GM18519 (cell line): ENCODE data around the gene TMEM131.
"Not testable (repeated sequence)": the region's sequence is repeated elsewhere in the genome, so short reads cannot be mapped to it uniquely, and the experiment has no call there.

Experiments used
- ATAC-seq: cut with Tn5 transposase; IDR thresholded peaks from one replicate; pipeline ENCODE4 v1.9.1; 2021; ENCODE audit warnings: mild to moderate bottlenecking, moderate library complexity; ENCODE audit not compliant: unreplicated experiment, low FRiP score

The TMEM131 gene, protein sequence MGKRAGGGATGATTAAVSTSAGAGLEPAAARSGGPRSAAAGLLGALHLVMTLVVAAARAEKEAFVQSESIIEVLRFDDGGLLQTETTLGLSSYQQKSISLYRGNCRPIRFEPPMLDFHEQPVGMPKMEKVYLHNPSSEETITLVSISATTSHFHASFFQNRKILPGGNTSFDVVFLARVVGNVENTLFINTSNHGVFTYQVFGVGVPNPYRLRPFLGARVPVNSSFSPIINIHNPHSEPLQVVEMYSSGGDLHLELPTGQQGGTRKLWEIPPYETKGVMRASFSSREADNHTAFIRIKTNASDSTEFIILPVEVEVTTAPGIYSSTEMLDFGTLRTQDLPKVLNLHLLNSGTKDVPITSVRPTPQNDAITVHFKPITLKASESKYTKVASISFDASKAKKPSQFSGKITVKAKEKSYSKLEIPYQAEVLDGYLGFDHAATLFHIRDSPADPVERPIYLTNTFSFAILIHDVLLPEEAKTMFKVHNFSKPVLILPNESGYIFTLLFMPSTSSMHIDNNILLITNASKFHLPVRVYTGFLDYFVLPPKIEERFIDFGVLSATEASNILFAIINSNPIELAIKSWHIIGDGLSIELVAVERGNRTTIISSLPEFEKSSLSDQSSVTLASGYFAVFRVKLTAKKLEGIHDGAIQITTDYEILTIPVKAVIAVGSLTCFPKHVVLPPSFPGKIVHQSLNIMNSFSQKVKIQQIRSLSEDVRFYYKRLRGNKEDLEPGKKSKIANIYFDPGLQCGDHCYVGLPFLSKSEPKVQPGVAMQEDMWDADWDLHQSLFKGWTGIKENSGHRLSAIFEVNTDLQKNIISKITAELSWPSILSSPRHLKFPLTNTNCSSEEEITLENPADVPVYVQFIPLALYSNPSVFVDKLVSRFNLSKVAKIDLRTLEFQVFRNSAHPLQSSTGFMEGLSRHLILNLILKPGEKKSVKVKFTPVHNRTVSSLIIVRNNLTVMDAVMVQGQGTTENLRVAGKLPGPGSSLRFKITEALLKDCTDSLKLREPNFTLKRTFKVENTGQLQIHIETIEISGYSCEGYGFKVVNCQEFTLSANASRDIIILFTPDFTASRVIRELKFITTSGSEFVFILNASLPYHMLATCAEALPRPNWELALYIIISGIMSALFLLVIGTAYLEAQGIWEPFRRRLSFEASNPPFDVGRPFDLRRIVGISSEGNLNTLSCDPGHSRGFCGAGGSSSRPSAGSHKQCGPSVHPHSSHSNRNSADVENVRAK (N-terminal part only)

DNA sequence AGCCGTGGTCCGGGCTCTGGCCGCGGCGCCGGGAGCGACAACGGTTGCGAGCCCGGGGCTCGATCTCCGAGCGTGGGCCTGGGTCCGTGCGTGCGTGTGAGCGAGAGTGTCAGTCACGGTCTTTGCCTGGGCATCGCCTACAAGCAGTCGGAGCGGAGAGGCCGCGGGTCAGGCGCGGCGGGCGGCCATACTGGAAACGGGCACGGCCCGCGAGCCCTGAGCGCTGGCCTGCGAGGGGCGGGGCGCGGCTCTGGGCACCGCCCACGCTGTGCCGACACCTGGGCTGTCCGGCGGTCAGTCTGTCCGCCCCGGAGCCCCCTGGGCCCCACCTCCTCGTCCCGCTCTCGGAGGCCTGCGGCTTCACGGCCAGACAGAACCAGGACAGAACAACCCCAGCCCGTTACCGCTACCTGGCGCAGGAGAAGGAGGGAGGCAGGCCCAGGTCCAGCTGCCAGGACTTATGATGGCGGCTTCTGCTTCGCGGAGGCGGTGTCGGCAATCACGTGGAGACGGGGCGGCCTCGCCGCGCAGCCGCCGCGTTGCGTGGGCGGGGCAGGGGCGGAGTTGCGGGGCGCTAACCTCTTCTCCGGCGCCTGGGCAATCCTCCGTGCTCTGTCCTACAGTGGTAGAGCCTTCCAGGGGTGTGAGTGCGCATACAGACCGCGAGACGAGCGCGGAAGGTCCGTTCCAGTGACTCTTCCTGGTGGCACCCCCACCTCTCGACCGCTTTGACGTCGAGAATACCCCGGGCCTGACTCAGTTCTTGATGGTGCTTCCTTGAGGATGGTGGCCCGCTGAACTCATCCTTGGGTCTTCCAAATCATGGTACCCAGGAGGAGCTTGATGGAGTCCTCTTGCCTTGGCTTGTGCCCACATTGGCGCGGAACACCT is at the start of gene TMEM131:
Gene TMEM131 (minus strand): TSS at position 215 of the 891 bp plus-strand sequence. CDS start 286 bp downstream, outside the sequence.
- ATAC-seq = peak; percentile 41

DNA sequence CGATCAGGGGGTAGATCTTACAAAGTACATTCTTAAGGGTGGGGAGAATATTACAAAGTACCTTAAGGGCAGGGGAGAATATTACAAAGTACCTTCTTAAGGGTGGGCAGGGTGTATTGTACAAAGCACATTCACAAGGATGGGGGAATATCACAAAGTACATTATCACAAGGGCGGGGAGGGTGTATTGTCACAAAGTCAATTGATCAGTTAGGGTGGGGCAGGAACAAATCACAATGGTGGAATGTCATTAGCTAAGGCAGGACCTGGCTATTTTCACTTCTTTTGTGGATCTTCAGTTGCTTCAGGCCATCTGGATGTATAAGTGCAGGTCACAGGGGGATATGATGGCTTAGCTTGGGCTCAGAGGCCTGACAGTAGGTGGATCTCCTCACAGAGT is 49.0 kb upstream of the TMEM131 start:
- ATAC-seq = not testable (repeated sequence)

DNA sequence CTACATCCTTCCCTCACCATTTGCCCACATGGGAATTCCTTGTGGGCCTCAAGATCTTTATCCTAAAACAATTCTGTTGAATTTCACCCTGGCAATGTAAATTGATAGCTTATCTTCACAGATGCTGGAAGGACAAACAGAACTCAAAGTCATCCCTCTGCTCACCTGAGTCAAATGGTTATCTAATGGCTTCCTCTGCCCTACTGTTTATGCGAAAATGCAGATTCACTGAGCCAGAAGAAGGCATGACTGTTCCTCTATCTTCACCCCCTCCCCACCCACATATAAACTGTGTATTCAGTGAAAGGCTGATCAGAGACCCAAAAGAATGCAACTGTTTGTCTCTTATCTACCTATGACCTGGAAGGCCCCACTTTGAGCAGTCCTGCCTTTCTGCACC is 47.4 kb upstream of the TMEM131 start:
- no peak for ATAC-seq

DNA sequence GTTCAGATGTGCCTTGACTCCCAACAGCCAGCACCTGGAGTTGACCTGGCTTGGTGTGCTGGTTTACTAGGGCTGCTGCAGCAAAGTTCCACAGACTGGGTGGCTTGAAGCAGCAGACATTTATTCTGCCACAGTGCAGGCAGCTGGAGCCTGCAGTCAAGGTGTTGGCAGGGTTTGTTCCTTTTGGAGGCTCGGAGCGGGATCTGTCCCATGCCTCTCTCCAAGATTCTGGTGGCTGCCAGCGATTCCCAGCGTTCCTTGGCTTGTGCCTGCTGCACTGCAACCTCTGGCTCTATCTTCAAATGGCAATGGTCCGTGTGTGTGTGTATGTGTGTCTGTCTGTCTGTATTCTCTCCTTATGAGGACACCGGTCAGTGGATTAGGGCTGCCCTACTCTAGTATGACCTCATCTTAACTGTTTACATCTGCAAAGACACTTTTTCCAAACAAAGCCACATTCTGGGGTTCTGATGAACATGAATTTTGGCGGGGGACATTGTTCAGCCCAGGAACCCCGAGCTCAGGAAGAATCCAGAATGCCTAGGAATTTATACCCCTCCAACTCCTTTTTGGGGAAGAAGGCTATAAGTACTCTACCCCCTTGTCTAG is 44.7 kb upstream of the TMEM131 start:
- no peak for ATAC-seq

DNA sequence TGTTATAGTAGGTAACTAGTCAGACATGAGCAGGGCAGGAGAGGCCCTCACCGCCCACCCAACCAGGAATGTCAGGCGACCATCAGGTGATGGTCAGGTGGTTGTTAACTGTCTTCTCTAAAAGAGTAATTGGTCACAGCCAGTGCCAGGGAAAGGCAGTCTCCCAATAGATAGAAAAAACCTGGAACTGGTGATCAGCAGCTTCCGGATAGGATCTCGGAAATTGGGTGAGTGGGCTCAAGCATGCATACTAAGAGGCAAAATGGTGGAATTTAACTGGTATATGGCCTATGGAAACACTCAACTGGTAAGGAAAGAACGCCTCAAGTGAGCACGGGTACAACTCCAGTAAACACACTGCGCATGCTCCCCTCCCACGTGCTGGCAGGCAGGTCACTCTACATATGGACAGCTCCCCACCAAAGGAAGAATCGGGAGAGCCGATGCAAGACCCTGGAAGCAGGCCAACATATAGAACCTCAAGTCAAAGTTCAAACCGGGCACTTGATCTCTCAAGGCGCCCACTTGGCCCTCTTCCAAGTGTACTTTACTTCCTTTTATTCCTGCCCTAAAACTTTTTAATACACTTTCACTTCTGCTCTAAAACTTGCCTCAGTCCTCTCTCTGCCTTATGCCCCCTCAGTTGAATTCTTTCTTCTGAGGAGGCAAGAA is 43.5 kb upstream of the TMEM131 start:
- no peak for ATAC-seq

DNA sequence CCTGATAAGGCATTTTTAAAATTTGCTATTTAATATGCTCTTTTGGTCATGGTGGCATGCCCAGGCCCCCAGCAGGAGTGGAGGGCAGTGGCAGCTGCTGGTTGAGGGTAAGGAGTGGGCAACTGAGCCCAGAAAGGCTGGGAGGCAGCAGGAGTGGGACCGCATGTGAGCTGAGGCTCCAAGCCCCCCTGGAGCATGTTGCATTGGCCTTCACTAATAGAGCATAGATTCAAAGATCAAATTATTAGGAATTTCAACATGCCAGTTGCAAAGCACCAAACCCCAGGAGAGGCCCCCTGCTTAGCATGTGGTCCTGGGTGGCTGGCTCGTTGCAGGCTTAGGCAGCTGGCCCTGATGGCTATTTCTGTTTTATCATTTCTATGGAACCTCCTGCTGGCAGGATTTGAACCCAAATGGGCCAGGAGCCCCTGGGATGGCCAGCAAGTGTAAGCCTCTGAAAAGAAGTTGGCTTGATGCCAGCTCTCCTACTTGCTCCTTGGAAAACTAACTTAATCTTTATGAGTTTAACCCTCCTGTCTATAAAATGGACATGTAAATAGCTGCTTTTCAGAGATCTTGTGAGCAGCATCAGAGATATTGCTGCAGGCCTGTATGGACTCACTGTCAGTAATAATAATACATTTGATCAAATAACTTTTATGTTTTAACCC is 42.1 kb upstream of the TMEM131 start:
- no peak for ATAC-seq

DNA sequence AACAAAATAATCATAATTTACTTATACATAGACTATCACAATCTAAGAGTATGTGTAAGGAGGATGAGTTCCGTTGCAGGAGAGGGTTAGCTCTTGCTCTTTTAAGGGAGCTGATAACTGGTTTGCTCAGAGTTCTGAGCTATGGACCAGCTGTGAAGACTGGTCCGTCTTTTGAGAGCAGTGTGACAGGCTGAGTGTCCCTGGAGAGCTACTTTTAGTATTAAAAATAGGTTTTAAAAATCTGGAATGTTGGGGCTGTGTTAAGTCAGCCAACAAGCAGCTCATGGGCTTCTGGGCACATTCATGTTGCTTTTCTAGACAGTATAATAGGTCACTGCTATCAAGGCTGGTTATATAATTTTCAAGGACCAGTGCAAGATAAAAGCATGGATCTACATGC is 41.5 kb upstream of the TMEM131 start:
- no peak for ATAC-seq

DNA sequence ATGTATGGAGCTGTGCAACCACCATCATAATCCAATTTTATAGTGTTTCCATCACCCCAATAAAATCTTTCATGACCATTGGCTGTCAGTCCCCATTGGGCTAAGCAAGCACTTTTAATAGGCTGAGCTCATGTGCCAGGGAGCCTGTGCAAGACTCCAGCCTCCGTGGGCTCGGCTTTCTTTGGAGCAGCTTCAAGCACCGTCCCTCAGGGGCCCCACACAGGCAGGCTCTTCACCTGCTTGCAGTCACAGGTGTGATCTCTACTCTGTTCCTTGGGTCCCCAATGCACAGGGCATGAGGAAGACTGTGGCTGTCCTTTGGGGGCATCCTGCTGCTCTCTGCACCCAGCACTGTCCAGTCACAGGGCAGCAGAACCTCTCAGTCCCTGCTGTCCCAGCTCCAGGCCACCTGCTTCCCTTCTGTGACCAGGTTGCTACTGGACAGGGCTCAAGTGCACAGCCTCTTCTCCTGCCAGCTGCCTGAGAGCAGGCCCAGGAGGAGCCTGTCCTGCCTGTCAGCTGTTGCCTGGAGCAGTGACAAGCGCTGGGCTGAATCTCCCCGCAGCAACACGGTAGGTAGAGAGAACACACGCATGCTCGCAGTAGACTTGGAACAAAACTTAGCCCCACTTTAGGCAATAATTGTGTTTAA is 40.7 kb upstream of the TMEM131 start:
- no peak for ATAC-seq

DNA sequence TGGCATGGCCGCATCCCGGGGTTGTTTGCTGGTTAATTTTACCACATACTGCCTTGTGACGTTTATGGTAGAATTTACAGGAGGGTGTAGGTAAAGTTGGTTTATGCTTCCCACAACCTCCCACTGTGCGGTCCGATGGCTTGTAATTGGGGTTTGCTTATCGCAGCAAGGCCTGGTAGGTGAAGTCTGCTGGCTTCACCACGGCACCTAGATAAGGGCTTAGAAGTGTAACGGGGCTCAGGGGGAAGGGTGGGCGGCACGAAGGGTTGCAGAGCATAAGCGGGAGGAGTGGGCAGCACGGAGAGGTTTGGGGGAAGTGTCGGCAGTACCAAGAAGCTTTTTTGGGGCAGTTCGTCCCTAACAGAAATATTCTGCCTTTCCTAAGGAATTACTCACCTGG is 39.0 kb upstream of the TMEM131 start:
- ATAC-seq = no peak

DNA sequence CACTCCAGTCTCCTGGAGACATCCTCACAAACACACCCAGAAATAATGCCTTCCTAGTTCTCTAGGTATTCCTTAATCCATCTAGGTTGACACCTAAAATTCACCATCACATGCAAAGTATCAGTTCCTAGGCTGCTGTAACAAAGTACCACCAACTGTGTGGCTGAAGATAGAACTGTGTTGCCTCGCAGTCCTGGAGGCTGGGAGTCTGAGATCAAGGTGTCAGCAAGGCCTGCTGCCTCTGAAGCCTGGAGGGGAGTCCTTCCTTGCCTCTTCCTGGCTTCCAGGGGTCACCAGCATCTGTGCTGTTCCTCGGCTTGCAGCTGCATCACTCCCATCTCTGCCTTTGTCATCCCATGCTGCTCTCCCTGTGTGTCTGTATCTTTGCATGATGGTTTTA is 36.3 kb upstream of the TMEM131 start:
- no peak for ATAC-seq

DNA sequence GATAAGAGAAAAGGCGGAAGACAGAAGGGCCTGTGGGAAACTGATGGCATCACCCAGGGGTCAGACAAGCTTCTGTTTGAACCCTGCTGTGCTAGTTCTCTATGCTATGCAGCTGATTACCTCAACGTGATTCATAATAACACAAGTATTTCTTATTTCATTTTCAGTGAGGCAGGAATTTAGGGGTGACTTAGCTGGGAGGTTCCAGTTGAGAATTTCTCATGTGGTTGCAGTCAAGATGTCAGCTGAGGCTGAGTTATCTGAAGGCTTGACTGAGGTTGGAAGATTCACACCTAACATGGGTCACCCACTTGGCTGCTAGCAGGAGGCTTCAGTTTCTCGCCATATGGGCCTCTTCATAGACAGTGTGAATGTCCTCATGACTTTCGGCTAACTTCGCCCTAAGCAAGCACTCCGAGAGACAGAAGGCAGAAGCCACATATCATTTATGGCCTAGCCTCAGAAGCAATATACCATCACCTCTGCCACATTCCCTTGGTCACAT is 34.0 kb upstream of the TMEM131 start:
- no peak for ATAC-seq

DNA sequence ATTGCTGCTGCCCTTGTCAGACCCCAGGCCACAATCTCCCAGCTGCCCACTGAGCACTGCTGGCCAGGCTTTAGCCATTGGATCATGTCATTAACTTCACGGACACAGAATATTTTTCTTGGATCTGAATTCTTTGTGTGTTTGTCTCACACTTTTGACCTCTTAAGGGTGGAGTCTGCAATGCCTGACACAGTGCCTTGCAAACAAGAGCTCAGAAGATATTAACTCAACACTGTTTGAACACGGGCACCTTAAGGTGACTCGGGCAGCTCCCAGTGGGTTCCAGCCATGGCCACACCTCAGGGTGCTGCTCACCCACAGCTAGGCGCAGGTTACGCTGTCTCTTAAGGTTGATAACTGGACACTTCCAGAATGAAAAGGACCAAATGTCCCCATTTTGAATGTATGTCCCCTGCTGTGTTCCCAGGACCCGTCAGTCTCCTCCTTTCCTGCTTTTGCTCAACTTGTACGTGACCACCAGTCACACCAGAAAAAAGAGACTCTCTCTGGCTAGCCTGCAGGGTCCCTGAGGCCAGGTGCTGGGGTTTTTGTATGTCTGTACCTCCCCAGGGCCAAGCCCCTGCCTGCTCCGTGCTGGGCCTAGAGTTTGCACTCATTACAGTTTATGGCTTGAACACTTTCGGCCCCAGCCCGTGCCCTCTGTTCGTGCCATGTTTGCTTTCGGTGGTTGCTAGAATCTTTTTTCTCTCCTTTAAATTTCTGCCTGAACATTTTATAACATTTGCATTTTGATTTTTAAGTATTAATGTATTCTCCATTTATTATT is 33.4 kb upstream of the TMEM131 start:
- ATAC-seq = no peak

DNA sequence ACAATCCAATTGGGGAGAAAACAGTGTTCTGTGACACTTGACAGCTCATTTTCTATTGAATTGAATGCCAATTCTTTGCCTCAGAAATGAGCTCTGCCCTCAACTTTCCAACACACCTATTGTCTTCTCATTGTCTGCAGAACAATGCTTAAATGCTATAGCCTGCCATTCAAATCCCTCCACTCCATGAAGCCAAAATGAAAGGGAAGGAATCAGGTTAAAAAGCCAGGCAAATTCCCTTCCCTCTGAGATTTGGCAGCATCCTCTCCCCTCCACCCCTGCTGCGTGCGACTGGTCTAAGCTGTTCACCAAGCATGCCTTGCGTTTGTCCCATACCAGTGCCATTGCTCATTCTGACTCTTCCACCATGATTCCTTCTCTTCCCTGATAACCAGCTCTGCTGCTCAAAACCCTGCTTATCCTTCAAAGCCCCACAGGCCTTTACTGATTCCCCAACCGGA is 32.4 kb upstream of the TMEM131 start:
- no peak for ATAC-seq

DNA sequence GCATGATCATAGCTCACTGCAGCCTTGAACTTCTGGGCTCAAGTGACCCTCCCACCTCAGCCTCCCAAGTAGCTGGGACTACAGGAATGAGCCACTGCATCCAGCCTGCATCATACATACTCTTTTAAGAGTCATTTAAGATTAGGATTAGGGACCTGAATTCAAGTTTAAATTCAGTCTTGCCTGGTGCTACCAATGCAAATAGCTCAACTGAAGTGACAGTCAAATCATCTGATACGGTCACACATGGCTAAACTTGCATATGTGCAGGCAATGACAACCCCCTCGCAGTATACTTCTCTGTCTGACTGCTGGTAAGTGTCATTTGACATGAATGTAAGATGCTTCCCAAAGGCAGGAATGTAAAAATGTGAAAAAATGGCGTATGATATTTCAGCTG is 31.8 kb upstream of the TMEM131 start:
- ATAC-seq = peak; percentile 29

DNA sequence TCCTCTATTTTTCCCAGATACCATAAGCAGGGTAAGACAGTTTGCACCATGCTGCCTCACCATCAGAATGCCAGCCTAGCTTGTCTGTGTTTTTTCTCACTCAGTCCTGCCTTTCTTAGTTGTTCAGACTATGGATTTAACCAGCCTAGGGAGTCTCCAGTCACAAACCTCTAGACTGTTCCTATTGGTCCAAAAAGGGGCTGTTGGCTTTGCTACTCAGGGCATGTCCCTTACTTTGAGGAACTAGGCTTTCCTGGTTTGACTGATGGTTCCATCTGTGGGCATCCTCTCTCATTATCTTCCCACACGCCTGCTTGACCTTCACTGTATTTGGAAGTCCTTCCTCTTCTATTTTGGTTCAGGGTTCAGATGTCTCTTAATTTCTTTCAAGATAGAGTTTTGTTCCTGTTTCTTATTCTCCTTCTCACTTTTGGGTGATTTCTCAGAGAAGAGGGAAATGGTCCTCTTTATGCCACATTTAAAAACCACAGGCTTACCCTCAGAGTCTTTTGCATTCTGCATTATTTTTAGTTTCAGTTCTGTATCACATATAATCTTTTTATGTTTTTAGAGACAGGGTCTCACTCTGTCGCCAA is 31.3 kb upstream of the TMEM131 start:
- ATAC-seq = peak; percentile 74

DNA sequence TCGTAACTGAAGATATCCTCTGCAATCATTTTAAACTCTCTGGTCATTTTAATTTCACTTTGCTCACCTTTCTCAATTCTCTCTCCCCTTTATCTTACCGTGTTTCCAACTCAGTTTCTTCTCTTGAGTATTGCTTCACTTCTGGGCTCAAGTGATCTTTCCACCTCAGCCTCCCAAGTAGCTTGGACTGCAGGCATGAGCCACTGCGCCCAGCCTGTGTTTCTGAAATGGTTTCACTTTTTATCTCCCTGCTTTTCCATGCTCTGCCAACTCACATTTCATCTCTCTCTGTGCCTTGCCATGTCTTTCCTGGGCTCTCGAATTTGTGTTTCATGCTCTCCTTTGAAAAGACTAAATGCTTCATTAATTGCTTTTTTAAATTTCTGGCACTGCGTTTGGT is 30.5 kb upstream of the TMEM131 start:
- ATAC-seq = no peak
